Hematopoietic multipotent progenitor cell treated with erythropoietin and hydrocortisone succinate and interleukin-3 and kit ligand, for 15 days (in vitro differentiated cells): ENCODE data around the gene NUP98.
"Not testable (repeated sequence)": the region's sequence is repeated elsewhere in the genome, so short reads cannot be mapped to it uniquely, and the experiment has no call there.

Experiments used
- DNase-seq: peaks from one replicate; pipeline ENCODE4 v3.0.0-alpha.2; 2015; ENCODE audit warnings: low spot score

The NUP98 gene

GRCh38 chr11:3669742-3670183 is 127.6 kb downstream of the NUP98 start:
- DNase-seq = no peak

DNA sequence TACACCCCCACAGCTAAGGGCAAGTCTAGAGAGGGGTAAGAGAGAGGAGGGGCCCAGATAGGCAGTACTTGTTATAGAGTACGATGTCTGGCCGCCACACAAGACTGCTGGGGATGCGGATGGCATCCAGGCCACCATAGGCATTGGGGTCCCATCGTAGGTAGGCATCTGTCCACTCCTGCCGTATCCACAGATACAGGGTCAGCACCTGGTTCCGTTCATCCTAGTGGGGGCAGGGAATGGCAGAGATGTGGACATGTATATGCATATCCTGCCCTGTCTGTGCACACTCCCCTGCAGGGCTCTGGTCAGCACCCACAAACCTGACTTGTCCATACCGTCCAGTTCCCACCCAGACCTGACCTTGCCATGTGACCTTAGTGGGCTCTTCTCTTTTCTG is 128.2 kb downstream of the NUP98 start:
- DNase-seq = no peak

GRCh38 chr11:3667149-3668035 is 130.0 kb downstream of the NUP98 start:
- DNase-seq = no peak

- no peak for DNase-seq
These were observed 131.3 kb downstream of the NUP98 start for GRCh38 chr11:3666023-3666530.

DNA sequence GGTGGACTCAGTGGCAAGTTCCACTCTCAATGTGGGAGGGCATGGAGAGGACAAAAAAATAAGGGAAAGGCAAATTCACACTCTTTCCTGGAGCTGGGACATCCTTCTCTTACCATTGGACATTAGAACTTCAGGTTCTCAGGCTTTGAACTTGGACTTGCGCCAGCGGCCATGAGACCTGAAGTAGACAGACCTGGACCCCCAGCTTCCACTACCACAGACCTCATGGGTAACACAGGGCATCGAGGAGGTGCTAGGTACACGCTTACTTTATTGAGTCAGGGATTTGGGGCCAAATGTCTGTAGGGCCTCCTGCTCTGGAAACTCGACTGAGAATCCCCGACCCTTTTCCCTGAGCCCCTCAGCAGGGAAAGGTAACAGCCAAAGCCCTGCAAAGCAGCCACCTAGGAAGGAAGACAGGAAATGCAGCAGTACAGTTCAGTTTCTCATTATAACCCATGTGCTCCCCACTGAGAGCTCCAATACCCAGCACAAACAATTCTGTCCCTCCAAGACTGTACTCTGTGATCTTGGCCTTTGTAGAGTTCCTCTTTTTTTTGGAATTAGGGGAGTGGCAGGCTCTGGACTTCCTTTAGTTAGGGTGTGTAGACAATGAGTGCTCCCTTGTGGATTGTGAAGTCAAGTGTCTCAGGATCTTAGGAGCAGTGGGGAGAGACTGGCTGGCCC is 131.9 kb downstream of the NUP98 start:
- no peak for DNase-seq

GRCh38 chr11:3664032-3664630 is 133.2 kb downstream of the NUP98 start:
- no peak for DNase-seq

DNA sequence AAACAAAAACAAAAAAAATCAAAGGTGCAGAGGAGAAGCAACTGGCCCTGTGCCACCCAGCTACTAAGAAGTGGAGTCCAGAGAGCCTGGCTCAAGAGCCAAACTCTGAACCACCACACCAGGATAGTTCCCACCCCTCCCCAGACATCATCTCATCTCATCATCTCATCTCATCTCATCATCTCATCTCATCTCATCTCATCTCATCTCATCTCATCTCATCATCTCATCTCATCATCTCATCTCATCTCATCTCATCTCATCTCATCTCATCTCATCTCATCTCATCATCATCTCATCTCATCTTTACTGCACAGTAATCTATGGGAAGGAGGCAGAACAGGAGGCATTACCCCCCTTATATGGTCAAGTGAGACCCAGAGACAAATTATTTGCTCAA is 134.5 kb downstream of the NUP98 start:
- no peak for DNase-seq

- no peak for DNase-seq
These were observed 136.4 kb downstream of the NUP98 start for GRCh38 chr11:3660960-3661359.

DNA sequence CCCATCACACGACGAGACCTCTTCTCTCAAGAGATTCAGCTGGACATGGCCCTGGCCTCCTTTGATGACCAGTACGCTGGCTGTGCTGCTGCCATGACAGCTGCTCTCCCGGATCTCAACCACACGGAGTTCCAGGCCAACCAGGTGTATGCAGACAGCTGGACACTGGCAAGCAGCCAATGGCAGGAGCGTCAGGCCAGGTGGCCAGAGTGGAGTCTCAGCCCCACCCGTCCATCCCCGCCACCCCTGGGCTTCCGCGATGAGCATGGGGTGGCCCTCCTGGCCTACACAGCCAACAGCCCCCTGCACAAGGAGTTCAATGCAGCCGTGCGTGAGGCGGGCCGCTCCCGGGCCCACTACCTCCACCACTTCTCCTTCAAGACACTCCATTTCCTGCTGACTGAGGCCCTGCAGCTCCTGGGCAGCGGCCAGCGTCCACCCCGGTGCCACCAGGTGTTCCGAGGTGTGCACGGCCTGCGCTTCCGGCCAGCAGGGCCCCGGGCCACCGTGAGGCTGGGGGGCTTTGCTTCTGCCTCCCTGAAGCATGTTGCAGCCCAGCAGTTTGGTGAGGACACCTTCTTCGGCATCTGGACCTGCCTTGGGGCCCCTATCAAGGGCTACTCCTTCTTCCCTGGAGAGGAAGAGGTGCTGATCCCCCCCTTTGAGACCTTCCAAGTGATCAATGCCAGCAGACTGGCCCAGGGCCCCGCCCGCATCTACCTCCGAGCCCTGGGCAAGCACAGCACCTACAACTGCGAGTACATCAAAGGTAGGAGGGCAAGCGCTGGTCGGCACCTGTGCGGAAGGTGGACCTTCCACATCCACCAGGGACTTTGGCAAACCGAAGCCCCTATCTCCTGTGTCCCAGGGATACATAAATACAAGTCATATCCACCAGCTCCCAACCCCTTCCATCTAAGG is 137.5 kb downstream of the NUP98 start:
- no peak for DNase-seq

- DNase-seq = no peak
These were observed 139.1 kb downstream of the NUP98 start for GRCh38 chr11:3658252-3658651.

- not testable (repeated sequence) for DNase-seq
These were observed 140.0 kb downstream of the NUP98 start for GRCh38 chr11:3657331-3657730.

DNA sequence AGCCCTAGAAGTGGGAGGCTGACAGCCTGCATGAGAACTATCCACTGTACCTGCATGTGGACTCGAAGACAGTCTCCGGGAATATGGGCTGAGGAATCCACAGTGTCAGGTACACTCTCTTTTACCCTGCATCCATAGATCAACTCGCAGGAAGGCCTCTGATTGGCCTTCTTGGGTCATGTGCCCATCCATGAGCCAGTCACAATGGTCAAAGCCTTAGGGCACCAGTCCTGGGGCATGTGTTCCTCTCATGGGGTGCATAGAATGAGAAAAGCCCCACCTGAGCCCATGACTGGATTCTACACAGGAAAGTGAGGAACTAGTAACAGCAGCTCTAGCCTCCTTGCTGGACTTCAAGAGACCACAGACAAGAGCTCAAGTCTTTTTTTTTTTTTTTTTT is 141.8 kb downstream of the NUP98 start:
- DNase-seq = no peak

- DNase-seq = not testable (repeated sequence)
These were observed 144.8 kb downstream of the NUP98 start for GRCh38 chr11:3652514-3652913.

GRCh38 chr11:3649374-3649773 is 148.0 kb downstream of the NUP98 start:
- DNase-seq = not testable (repeated sequence)

DNA sequence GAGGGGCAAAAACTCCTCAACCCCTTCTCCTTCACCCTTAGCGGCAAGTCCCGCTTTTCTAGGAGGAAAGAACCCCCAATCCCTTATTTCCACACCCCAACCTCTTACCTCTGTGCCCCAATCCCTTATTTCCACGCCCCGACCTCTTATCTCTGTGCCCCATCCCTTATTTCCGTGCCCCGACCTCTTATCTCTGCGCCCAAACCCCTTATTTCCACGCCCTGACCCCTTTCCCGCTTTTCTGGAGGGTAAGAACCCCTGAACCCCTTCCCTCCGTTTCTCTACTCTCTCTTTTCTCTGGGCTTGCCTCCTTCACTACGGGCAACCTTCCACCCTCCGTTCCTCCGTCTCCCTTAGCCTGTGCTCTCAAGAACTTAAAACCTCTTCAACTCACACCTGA is 148.5 kb downstream of the NUP98 start:
- DNase-seq = not testable (repeated sequence)

DNA sequence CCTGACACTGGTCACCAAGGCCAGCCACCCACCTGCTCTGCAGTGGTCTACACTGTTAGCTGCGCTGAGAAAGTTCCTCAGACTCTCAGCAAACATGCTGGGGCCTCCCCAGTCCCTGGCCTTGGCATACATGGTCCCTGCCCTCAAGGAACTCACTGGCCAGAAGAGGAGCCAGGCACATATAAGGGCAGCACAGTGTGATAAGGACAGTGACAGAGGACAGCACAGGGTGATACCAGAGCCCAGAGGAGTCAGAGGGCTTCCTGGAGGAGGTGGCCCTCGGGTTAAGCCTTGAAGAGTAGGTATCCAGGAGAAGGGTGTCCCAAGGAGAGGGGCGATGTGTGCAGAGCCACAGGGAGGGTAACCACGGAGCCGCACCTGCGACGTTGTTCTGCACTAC is 151.8 kb downstream of the NUP98 start:
- no peak for DNase-seq

DNA sequence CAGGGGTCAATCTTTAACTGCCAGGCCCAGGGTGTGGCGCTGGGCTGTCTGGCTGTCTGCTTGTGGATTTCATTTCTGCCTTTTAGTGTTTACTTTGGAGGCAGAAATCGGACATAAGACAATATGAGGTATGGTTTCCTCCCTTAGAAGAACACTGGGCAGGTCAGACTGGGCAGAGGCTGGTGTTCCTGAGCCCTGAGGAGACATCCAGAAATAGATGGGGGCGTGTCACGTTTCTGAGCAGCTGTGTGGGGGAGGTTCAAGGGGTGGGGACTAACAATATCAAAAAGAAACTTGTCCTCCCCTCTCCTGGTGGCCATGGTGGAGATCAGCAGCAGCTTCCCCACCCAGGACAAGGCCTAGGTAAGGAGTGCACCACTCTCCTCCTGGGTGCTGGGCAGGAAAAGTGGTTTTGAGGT is 152.5 kb downstream of the NUP98 start, which contains the start of gene ART1:
Gene ART1 (plus strand): TSS at position 312 of the 419 bp plus-strand sequence. CDS start 14,086 bp downstream, outside the sequence.
- DNase-seq = no peak

DNA sequence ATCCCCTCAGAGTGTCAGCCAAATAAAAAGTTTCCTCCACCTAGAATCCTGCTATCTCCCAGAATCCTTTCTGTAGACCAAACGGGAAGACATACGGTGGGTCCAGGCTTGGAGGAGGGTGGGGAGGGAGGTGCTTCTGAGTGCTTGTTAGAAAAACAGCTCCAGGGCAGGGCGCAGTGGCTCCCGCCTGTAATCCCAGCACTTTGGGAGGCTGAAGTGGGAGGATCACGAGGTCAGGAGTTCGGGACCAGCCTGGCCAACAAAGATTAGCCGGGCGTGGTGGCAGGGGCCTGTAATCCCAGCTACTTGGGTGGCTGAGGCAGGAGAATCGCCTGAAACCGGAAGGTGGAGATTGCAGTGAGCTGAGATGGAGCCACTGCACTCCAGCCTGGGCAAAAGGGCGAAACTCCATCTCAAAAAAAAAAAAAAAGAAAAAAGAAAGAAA is 154.2 kb downstream of the NUP98 start:
- DNase-seq = not testable (repeated sequence)

- no peak for DNase-seq
These were observed 155.0 kb downstream of the NUP98 start for GRCh38 chr11:3642071-3642951.

GRCh38 chr11:3641701-3642070 is 155.7 kb downstream of the NUP98 start, which contains the start of gene ART5:
ART5 (minus strand) TSS chr11:3641992; CDS start chr11:3641862, 130 bp downstream.
- DNase-seq = no peak
